DND-41 (cell line): ENCODE measurements around the gene OSBPL10.
"Not testable (repeated sequence)": the region's sequence is repeated elsewhere in the genome, so short reads cannot be mapped to it uniquely, and the experiment has no call there.

ENCODE experiments used
- EZH2 ChIP-seq: IDR thresholded peaks from 3 replicates; pipeline ENCODE4 v1.6.1; 2012; ENCODE audit warnings: borderline replicate concordance, low read depth, mild to moderate bottlenecking, moderate library complexity, low read length, inconsistent platforms; ENCODE audit not compliant: severe bottlenecking
- TF ChIP-seq, protein P1 (sequence below): IDR thresholded peaks from 2 replicates; pipeline ENCODE4 v1.5.1; 2012; ENCODE audit warnings: borderline replicate concordance, low read length, moderate library complexity, mild to moderate bottlenecking; ENCODE audit not compliant: poor library complexity, severe bottlenecking; ENCODE audit errors: extremely low read depth

DNA sequence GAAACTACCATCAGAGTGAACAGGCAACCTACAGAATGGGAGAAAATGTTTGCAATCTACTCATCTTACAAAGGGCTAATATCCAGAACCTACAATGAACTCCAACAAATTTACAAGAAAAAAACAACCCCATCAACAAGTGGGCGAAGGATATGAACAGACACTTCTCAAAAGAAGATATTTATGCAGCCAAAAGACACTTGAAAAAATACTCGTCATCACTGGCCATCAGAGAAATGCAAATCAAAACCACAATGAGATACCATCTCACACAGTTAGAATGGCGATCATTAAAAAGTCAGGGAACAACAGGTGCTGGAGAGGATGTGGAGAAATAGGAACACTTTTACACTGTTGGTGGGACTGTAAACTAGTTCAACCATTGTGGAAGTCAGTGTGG, 34.6 kb upstream of the OSBPL10 start:
- TF ChIP-seq, protein P1, sequence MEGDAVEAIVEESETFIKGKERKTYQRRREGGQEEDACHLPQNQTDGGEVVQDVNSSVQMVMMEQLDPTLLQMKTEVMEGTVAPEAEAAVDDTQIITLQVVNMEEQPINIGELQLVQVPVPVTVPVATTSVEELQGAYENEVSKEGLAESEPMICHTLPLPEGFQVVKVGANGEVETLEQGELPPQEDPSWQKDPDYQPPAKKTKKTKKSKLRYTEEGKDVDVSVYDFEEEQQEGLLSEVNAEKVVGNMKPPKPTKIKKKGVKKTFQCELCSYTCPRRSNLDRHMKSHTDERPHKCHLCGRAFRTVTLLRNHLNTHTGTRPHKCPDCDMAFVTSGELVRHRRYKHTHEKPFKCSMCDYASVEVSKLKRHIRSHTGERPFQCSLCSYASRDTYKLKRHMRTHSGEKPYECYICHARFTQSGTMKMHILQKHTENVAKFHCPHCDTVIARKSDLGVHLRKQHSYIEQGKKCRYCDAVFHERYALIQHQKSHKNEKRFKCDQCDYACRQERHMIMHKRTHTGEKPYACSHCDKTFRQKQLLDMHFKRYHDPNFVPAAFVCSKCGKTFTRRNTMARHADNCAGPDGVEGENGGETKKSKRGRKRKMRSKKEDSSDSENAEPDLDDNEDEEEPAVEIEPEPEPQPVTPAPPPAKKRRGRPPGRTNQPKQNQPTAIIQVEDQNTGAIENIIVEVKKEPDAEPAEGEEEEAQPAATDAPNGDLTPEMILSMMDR = not testable (repeated sequence)
- TF ChIP-seq EZH2 = not testable (repeated sequence)
